ENCODE data around the gene MPPE1. TPM values are rescaled to one million over a fixed set of nuclear protein-coding genes. Genes with fewer than 3 reads are reported as not detected.
A peak's percentile ranks its signal among the peaks of the same experiment; 100 is the strongest.

Gene MPPE1
- total and polyA plus RNA-seq, 10 of the 15 experiments (the other 5 are each of a cell fraction or from before 2014, with no cell fraction given), result 13.8 to 34.5 (median 27.6) TPM

- TF ChIP-seq KAT2A (conservative IDR thresholded peaks at IDR 0.05; ENCODE audit: control insufficient read depth, low read depth, low read length) (no peak), CREB1 (IDR thresholded peaks at IDR 0.05; ENCODE audit: low read depth) (0 out of 2 replicates have a peak, but pooled peaks have one; percentile 33), CEBPZ (IDR thresholded peaks at IDR 0.05; ENCODE audit: low read depth, low read length) (no peak), E2F4 (IDR thresholded peaks at IDR 0.05; ENCODE audit: low read depth, low read length) (no peak), CBX5 (IDR thresholded peaks at IDR 0.05; ENCODE audit: low read depth) (no peak), FOXK2 (IDR thresholded peaks at IDR 0.05) (no peak), SMARCA5 (IDR thresholded peaks at IDR 0.05) (no peak), E4F1 (IDR thresholded peaks at IDR 0.05; ENCODE audit: borderline replicate concordance, partially characterized antibody) (no peak), SPI1 (IDR thresholded peaks at IDR 0.05; ENCODE audit: borderline replicate concordance, insufficient read depth, low read depth, low read length) (peak; percentile 85), NFYA (IDR thresholded peaks at IDR 0.05; ENCODE audit: borderline replicate concordance, low read depth, low read length) (no peak), NRF1 (conservative IDR thresholded peaks at IDR 0.05; ENCODE audit: low read depth, low read length) (no peak), MAX (IDR thresholded peaks at IDR 0.05; ENCODE audit: low read depth, low read length) (no peak), SIX5 (IDR thresholded peaks at IDR 0.05; ENCODE audit: low read depth, low read length, severe bottlenecking) (no peak), PKNOX1 (IDR thresholded peaks at IDR 0.05) (no peak), SRF (IDR thresholded peaks at IDR 0.05; ENCODE audit: low read depth in 2 of 2, low read length in 2 of 2) (no peak), CHD1 (IDR thresholded peaks at IDR 0.05; ENCODE audit: low read depth, low read length) (no peak), BHLHE40 (IDR thresholded peaks at IDR 0.05; ENCODE audit: borderline replicate concordance in 1 of 2, low read depth in 2 of 2, low read length in 1 of 2) (no peak), ATF2 (IDR thresholded peaks at IDR 0.05; ENCODE audit: low read length) (0 out of 2 replicates have a peak, but pooled peaks have one; percentile 38), ATF3 (IDR thresholded peaks at IDR 0.05; ENCODE audit: borderline replicate concordance, extremely low read depth, low read depth, low read length) (no peak)
Observed at GRCh38 chr18:11883153-11883552, 25.0 kb downstream of the MPPE1 start (continued).

All from GM12878 (cell line).